Measurements from ENCODE around the gene KCNG2. TPM values are rescaled to one million over a fixed set of nuclear protein-coding genes. Genes with fewer than 3 reads are reported as not detected.

KCNG2 gene
- total RNA-seq, 1 experiment from 2014 or later, result not detected

- TF ChIP-seq ZBTB33 (IDR thresholded peaks at IDR 0.05; ENCODE audit: extremely low read depth, insufficient replicate concordance, low read length), result no peak
Observed at GRCh38 chr18:79852561-79853302, 55.0 kb downstream of the KCNG2 start (continued).

GRCh38 chr18:79853303-79853992, 55.7 kb downstream of the KCNG2 start:
- Histone ChIP-seq H3K27me3 (ENCODE audit: insufficient read depth, low read length) (no peaks in the 10 kb centered on the region), H3K79me2 (ENCODE audit: insufficient read depth, low read length) (no peaks in the 10 kb centered on the region), H3K4me1 (ENCODE audit: control insufficient read depth in 1 of 2, insufficient read depth in 2 of 2, low read length in 2 of 2) (no peaks in the 10 kb centered on the region; a peak in 1 of 4 replicates), H4K20me1 (ENCODE audit: insufficient read depth) (no peaks in the 10 kb centered on the region), H3K36me3 (ENCODE audit: control insufficient read depth in 1 of 2, insufficient read depth in 2 of 2, low read length in 2 of 2) (no peaks in the 10 kb centered on the region), H3K9me3 (ENCODE audit: control insufficient read depth in 1 of 2, insufficient read depth in 1 of 2, low read depth in 1 of 2, low read length in 2 of 2) (no peaks in the 10 kb centered on the region), H3K27ac (ENCODE audit: low read depth, low read length) (no peak overlapping the region), H3K9ac (ENCODE audit: low read length) (no peak overlapping the region), H3K9me2 (ENCODE audit: insufficient read depth) (no peaks in the 10 kb centered on the region), H3K4me2 (ENCODE audit: low read length) (no peak overlapping the region), H3K4me3 (replicated peaks in 1 of 2; ENCODE audit: low read depth in 1 of 2, low read length in 2 of 2) (no peak overlapping the region), H2AFZ (ENCODE audit: low read depth, low read length, poor library complexity, severe bottlenecking) (no peak overlapping the region)
- TF ChIP-seq RAD21 (IDR thresholded peaks at IDR 0.05; ENCODE audit: low read depth), result no peak
- TF ChIP-seq EZH2phosphoT487 (IDR thresholded peaks at IDR 0.05; ENCODE audit: borderline replicate concordance), result no peak
- TF ChIP-seq TCF7L2 (IDR thresholded peaks at IDR 0.05; ENCODE audit: borderline replicate concordance, extremely low read depth, insufficient read depth, insufficient read length), result no peak
- TF ChIP-seq ELF1 (IDR thresholded peaks at IDR 0.05; ENCODE audit: borderline replicate concordance, low read depth), result no peak
- TF ChIP-seq CBX3 (IDR thresholded peaks at IDR 0.05; ENCODE audit: low read depth), result no peak
- TF ChIP-seq ZBTB33 (IDR thresholded peaks at IDR 0.05; ENCODE audit: extremely low read depth, insufficient replicate concordance, low read length), result no peak
- TF ChIP-seq CTCF (IDR thresholded peaks at IDR 0.05 in 2 of 3, conservative IDR thresholded peaks at IDR 0.05 in 1 of 3; ENCODE audit: borderline replicate concordance in 1 of 3, insufficient read depth in 1 of 3, low read depth in 2 of 3, low read length in 2 of 3), result no peak
- TF ChIP-seq EZH2 (IDR thresholded peaks at IDR 0.05), result no peak
- no peak for TF ChIP-seq SIN3A (IDR thresholded peaks at IDR 0.05; ENCODE audit: low read depth)
- TF ChIP-seq SRF (IDR thresholded peaks at IDR 0.05; ENCODE audit: low read depth), result no peak
- TF ChIP-seq JUND (IDR thresholded peaks at IDR 0.05), result no peak
- no peak for TF ChIP-seq FOSL1 (IDR thresholded peaks at IDR 0.05; ENCODE audit: low read depth)
- TF ChIP-seq MAX (IDR thresholded peaks at IDR 0.05), result no peak
- TF ChIP-seq CEBPB (IDR thresholded peaks at IDR 0.05; ENCODE audit: low read depth), result no peak
- no peak for TF ChIP-seq SP1 (IDR thresholded peaks at IDR 0.05; ENCODE audit: low read depth)
- no peak for TF ChIP-seq ZNF274 (IDR thresholded peaks at IDR 0.05; ENCODE audit: low read depth, low read length)
- no peak for TF ChIP-seq YY1 (IDR thresholded peaks at IDR 0.05; ENCODE audit: extremely low read depth, insufficient replicate concordance, low read depth, low read length)
- ChIA-PET CTCF (no interaction called here), RAD21 (ENCODE audit: low non-redundant PET in 1 of 2, low total read pairs in 2 of 2, uncharacterized antibody in 2 of 2, unreplicated experiment in 2 of 2) (no interaction called here), POLR2A (no interaction called here)
- ATAC-seq, result no peak
- intact Hi-C loops (cut with micrococcal nuclease), result no loop called here
- no TSS peak for BruUV-seq (replicated peaks)
- no peak for DNase-seq (ENCODE audit: low read depth, low spot score)

Data from HCT116 (cell line).